Right lobe of liver (tissue), 6 donors: Measurements from ENCODE around the gene BCOR. TPM values are rescaled to one million over a fixed set of nuclear protein-coding genes. Genes with fewer than 3 reads are reported as not detected.

Source experiments
- ATAC-seq, 4 donors: fragments of 200-7000 bp; cut with Tn5 transposase; one replicate each; pipeline ENCODE4 v1.9.1; 2020; ENCODE audit warnings: mild to moderate bottlenecking in 4 of 4, moderate library complexity in 4 of 4
- DNase-seq, 3 donors: peaks; one replicate each; pipeline ENCODE4 v3.0.0-alpha.2; 2020
- H3K27ac ChIP-seq, 3 donors: fragments of 200-600 bp; one replicate each; pipeline ENCODE4 v1.8.0; 2022
- H3K27me3 ChIP-seq, 2 donors: fragments of 200-600 bp; one replicate each; pipeline ENCODE4 v1.8.0; 2022
- H3K36me3 ChIP-seq, 4 donors: fragments of 200-600 bp; sonication (generic) in 1 of 4; one replicate each; pipeline versions ENCODE4 v1.5.1 to v1.8.0; 2017 to 2022; ENCODE audit warnings: control low read depth in 1 of 4
- H3K4me1 ChIP-seq, 4 donors: fragments of 200-600 bp; sonication (generic) in 1 of 4; one replicate each; pipeline versions ENCODE4 v1.5.1 to v1.8.0; 2017 to 2022; ENCODE audit warnings: control low read depth in 1 of 4
- H3K4me3 ChIP-seq, 3 donors: fragments of 200-600 bp; one replicate each; pipeline ENCODE4 v1.8.0; 2022
- H3K9me3 ChIP-seq, 4 donors: fragments of 200-600 bp; sonication (generic) in 1 of 4; one replicate each; pipeline versions ENCODE4 v1.5.1 to v1.8.0; 2017 to 2022; ENCODE audit warnings: control low read depth in 1 of 4
- POLR2A ChIP-seq: fragments of 450-650 bp; IDR thresholded peaks from one replicate; pipeline ENCODE4 v1.6.1; 2017; ENCODE audit warnings: antibody characterized with exemption, mild to moderate bottlenecking
- WGBS: methylation state at CpG from one replicate; pipeline ENCODE4 v1.1.6; 2018; ENCODE audit warnings: low coverage, low lambda C conversion rate; ENCODE audit not compliant: insufficient coverage; ENCODE audit errors: missing lambda C conversion rate; 5-methylcytosine and 5-hydroxymethylcytosine counted together
- intact Hi-C, 2 donors: fragments of 100-400 bp; cut with DNase I; formaldehyde crosslinking; loops; one replicate each; pipeline versions ENCODE4 v1.11.2 to v1.14.1; 2022
- total RNA-seq, 6 experiments: library from RNA; depleted of rRNA in 2 of 6; stranded (reverse); fragments of >200 nt in 2 of 6; fragmentation: NEBNext Ultra II Directional in 3 of 6; extraction: Animal tissue kit (Norgen Biotek cat#: 25700) in 3 of 6; gene quantifications; one replicate each; pipeline versions ENCODE4 v1.1.0 to v1.2.4, GENCODE V29; 2016 to 2023
- TF ChIP-seq, protein P1 (sequence below), 4 donors: fragments of 200-600 bp in 3 of 4; fragments of 450-650 bp in 1 of 4; IDR thresholded peaks; one replicate each; pipeline versions ENCODE4 v1.5.1 to v1.8.0; 2016 to 2022; ENCODE audit warnings: antibody characterized with exemption in 4 of 4, mild to moderate bottlenecking in 2 of 4
- donor health status: DM: no; HTN: yes; CAD: no.
- donor health status: DM: no; HTN: no; CAD: no.
- donor health status: DM: no; HTN: no; CAD: no.
- donor health status: DM: no; HTN: yes; CAD: no.
- donor health status: DM: no; HTN: yes; CAD: no.

Gene BCOR
- total RNA-seq, 6 experiments from 2014 or later, result 9.4 to 16.6 (median 12.0) TPM

DNA sequence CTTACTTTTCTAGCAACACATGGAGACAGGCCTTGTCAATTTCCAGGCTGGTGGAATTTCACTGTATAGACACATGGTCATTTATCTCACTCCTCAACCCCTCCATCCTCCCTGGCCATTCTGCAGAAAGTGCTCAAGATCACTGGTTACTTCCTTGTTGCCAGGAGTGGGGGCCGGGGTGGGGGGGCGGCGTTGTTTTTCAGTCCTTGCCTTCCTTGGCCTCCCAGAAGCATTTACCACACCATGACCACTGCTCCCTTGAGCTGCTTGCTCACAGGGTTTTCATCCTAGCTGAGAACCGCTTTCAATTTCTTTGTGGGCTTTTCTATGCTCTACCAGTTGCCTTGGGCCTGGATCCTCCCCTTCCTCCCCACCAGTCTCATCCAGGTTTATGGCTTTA is 14.1 kb upstream of the BCOR start:
- Histone ChIP-seq H3K4me3 (no peak overlapping the region), H3K9me3 (no peaks in the 10 kb centered on the region), H3K36me3 (no peaks in the 10 kb centered on the region), H3K27me3 (no peaks in the 10 kb centered on the region), H3K4me1 (peaks cover 0 to 21% (median 3%) of the 10 kb centered on the region in 4 donors), H3K27ac (no peak overlapping the region)
- DNase-seq (no peak), ATAC-seq (no peak)
- TF ChIP-seq POLR2A, result no peak
- TF ChIP-seq, protein P1, sequence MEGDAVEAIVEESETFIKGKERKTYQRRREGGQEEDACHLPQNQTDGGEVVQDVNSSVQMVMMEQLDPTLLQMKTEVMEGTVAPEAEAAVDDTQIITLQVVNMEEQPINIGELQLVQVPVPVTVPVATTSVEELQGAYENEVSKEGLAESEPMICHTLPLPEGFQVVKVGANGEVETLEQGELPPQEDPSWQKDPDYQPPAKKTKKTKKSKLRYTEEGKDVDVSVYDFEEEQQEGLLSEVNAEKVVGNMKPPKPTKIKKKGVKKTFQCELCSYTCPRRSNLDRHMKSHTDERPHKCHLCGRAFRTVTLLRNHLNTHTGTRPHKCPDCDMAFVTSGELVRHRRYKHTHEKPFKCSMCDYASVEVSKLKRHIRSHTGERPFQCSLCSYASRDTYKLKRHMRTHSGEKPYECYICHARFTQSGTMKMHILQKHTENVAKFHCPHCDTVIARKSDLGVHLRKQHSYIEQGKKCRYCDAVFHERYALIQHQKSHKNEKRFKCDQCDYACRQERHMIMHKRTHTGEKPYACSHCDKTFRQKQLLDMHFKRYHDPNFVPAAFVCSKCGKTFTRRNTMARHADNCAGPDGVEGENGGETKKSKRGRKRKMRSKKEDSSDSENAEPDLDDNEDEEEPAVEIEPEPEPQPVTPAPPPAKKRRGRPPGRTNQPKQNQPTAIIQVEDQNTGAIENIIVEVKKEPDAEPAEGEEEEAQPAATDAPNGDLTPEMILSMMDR (IDR thresholded peaks at IDR 0.05), result no peak
- 42% methylated on average over 3 of the region's 4 CpGs for WGBS
- intact Hi-C loops, result no loop called here

DNA sequence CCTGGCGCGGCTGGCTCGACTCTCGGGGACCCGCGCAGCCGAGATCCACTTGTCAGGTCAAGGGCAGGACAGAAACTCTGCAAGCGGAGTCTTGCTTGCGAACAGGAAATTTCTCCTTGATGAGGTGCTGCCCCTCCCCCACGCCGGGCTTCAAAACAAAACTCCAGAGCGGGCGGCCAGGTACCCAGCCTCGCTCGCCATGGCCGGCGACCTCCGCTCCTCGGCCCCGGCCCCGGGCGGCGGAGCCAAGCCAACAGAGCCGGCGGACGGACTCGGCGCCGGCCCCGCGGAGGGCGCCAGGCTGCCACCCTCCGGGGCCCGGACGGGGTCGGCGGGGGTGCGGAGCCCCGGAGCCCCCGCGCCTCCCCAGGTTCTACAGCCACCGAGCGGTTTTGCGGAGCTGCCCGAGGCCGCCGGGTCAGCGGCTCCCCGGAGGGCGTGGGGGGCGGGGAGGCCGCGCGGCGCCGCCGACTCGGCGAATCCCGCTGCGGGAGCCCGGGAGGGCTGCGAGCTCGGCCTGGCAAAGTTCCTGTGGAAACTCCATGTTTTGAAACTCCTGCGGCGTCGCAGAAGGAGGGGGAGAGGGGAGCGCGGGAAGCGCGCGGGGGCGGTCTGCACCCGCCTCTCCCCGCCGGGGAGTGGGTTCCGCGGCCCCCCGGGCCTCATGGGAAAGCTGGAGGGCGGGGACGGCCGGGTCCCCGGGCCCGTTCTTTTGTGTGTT is 11.7 kb upstream of the BCOR start:
- peak overlapping the region; percentile 33 to 63 (median 60) for H3K4me3 ChIP-seq
- H3K27me3 ChIP-seq, result no peaks in the 10 kb centered on the region
- no peaks in the 10 kb centered on the region for H3K9me3 ChIP-seq
- H3K27ac ChIP-seq, result peak overlapping the region; percentile 74 to 91 (median 79)
- H3K4me1 ChIP-seq, result peaks cover 0 to 24% (median 3%) of the 10 kb centered on the region in 4 donors
- ATAC-seq (peak; percentile 1 to 2 (median 1)), DNase-seq (peak; percentile 68 to 75 (median 72))
- WGBS, result 8% methylated on average over 15 of the region's 84 CpGs
- intact Hi-C loops, result loop anchor here (5.0 to 10.0 kb wide), 2 partner anchors 43 to 45 kb away; no protein-coding TSS in a partner anchor
- H3K36me3 ChIP-seq, result no peaks in the 10 kb centered on the region
- TF ChIP-seq, protein P1 (IDR thresholded peaks at IDR 0.05), result no peak
- TF ChIP-seq POLR2A, result no peak

DNA sequence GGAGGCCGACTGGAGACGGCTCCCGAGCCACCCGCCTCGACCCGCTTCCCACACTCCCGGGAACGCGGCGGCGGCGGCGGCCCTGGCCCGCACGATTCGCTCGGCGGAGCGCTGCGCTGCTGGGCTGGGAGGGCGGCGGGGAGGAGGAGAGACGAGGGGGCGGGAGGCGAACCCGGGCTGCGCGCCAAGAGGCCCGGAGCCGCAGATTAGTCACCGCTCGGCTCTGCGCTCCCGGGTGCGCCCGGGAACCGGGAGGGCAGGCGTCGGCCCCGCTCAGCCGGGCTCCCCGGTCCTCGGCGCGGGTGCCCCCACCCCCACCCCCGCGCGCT is 11.2 kb upstream of the BCOR start:
- H3K27me3 ChIP-seq, result no peaks in the 10 kb centered on the region
- whole genome bisulfite sequencing, result no CpG with 5 or more reads among the region's 48 CpGs
- TF ChIP-seq, protein P1 (IDR thresholded peaks at IDR 0.05), result no peak
- TF ChIP-seq POLR2A, result peak; percentile 69
- H3K9me3 ChIP-seq, result no peaks in the 10 kb centered on the region
- H3K4me1 ChIP-seq, result peaks cover 0 to 28% (median 3%) of the 10 kb centered on the region in 4 donors
- intact Hi-C loops, result loop anchor here (5.0 to 10.0 kb wide), 2 partner anchors 43 to 46 kb away; no protein-coding TSS in a partner anchor
- H3K27ac ChIP-seq, result peak overlapping the region; percentile 74 to 91 (median 79)
- DNase-seq (peak; percentile 86 to 89 (median 86)), ATAC-seq (peak; percentile 55 to 68 (median 58))
- H3K36me3 ChIP-seq, result no peaks in the 10 kb centered on the region
- peak overlapping the region; percentile 33 to 63 (median 60) for H3K4me3 ChIP-seq

DNA sequence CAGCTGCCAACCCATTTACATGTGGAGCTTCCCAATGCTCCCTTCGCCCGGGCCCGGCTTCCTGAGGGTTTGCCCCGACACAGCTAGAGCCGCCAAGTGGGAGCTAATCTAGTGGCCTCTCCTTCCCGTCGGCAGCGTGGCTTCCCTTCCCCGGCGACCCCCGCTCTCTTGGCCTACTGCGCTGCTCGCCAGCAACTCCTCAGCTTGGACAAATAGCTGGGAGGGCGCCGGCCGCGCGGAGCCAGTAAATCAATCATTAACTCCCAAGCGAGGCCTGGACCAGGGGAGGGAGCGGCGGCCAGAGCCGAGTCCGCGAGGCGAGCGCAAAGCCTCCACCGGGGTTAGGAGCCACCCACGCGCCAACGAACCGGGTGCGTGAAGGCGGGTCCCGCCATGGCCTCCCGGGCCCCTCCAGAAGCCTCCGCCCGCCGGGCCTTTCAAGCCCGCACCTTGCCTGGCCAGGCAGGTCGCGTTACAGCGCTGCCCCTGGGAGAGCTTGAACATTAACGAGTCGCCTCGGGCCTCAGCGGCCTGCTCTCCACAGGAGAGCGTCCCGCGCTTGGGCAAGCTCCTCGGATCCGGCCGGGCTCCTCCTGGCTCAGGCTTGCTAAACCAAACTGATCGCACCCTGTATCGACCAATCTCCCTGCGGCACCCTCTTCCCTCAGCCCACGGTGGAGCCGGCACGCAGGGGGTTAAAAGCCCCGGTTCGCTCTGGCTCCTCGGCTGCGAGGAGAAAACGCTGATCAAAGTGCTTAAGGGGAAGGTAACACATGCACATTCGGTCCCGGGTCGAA is 10.6 kb upstream of the BCOR start:
- Histone ChIP-seq H3K4me1 (peaks cover 0 to 31% (median 3%) of the 10 kb centered on the region in 4 donors), H3K4me3 (peak overlapping the region; percentile 33 to 63 (median 60)), H3K27ac (peak overlapping the region; percentile 60 to 91 (median 79)), H3K36me3 (no peaks in the 10 kb centered on the region), H3K27me3 (no peaks in the 10 kb centered on the region), H3K9me3 (no peaks in the 10 kb centered on the region)
- TF ChIP-seq POLR2A, result peak; percentile 31
- TF ChIP-seq, protein P1 (IDR thresholded peaks at IDR 0.05), result peak in 1 of 4 donors; percentile 5
- intact Hi-C loops, result loop anchor here (5.0 to 10.0 kb wide), 2 partner anchors 44 to 46 kb away; no protein-coding TSS in a partner anchor
- ATAC-seq (peak; percentile 50 to 66 (median 58)), DNase-seq (peak; percentile 75 to 83 (median 82))
- whole genome bisulfite sequencing, result 7% methylated on average over 3 of the region's 66 CpGs
